Measurements from ENCODE around the gene NELL1.

Gene NELL1

GRCh38 chr11:20661445-20661844, 7.9 kb upstream of the NELL1 start:
- peak; percentile 71 for DNase-seq (ENCODE audit: low read depth, low spot score)
- no peak overlapping the region for H3K4me3 ChIP-seq (ENCODE audit: low read length)

GRCh38 chr11:20661850-20662249, 7.5 kb upstream of the NELL1 start:
- no peak overlapping the region for H3K4me3 ChIP-seq (ENCODE audit: low read length)
- no peak for DNase-seq (ENCODE audit: low read depth, low spot score)

- no peak overlapping the region for H3K4me3 ChIP-seq (ENCODE audit: low read length)
- no peak for DNase-seq (ENCODE audit: low read depth, low spot score)
Measured at GRCh38 chr11:20668131-20668809, 1.1 kb upstream of the NELL1 start.

GRCh38 chr11:20669820-20670684, 666 bp downstream of the NELL1 start:
- H3K4me3 ChIP-seq (ENCODE audit: low read length): no peak overlapping the region; the same call in 1 of the 2 replicates
- no peak for DNase-seq (ENCODE audit: low read depth, low spot score)

- no peak overlapping the region for H3K4me3 ChIP-seq (ENCODE audit: low read length)
Measured at GRCh38 chr11:20670932-20671403, 1.6 kb downstream of the NELL1 start.

GRCh38 chr11:20671856-20672546, 2.6 kb downstream of the NELL1 start:
- no peak for DNase-seq (ENCODE audit: low read depth, low spot score)
- H3K4me3 ChIP-seq (ENCODE audit: low read length): no peak overlapping the region

More at GRCh38 chr11:20670932-20671403, 1.6 kb downstream of the NELL1 start:
- DNase-seq (ENCODE audit: low read depth, low spot score): no peak

GRCh38 chr11:20672575-20672974, 3.2 kb downstream of the NELL1 start:
- no peak for DNase-seq (ENCODE audit: low read depth, low spot score)
- no peak overlapping the region for H3K4me3 ChIP-seq (ENCODE audit: low read length)

- H3K4me3 ChIP-seq (ENCODE audit: low read length): no peak overlapping the region
- DNase-seq (ENCODE audit: low read depth, low spot score): no peak
Measured at GRCh38 chr11:20676658-20677057, 7.3 kb downstream of the NELL1 start.

- no peak overlapping the region for H3K4me3 ChIP-seq (ENCODE audit: low read length)
- DNase-seq (ENCODE audit: low read depth, low spot score): peak; percentile 64
Measured at GRCh38 chr11:20688761-20689160, 19.4 kb downstream of the NELL1 start.

- no peak overlapping the region for H3K4me3 ChIP-seq (ENCODE audit: low read length)
- no peak for DNase-seq (ENCODE audit: low read depth, low spot score)
Measured at GRCh38 chr11:20707876-20708275, 38.5 kb downstream of the NELL1 start.

- H3K4me3 ChIP-seq (ENCODE audit: low read length): no peak overlapping the region
- no peak for DNase-seq (ENCODE audit: low read depth, low spot score)
Measured at GRCh38 chr11:20712912-20713311, 43.5 kb downstream of the NELL1 start.

- H3K4me3 ChIP-seq (ENCODE audit: low read length): no peak overlapping the region
Measured at GRCh38 chr11:20715464-20715863, 46.1 kb downstream of the NELL1 start.

GRCh38 chr11:20715931-20716330, 46.5 kb downstream of the NELL1 start:
- DNase-seq (ENCODE audit: low read depth, low spot score): no peak
- H3K4me3 ChIP-seq (ENCODE audit: low read length): no peak overlapping the region

More at GRCh38 chr11:20715464-20715863, 46.1 kb downstream of the NELL1 start:
- no peak for DNase-seq (ENCODE audit: low read depth, low spot score)

GRCh38 chr11:20719821-20720220, 50.4 kb downstream of the NELL1 start:
- H3K4me3 ChIP-seq (ENCODE audit: low read length): no peak overlapping the region
- DNase-seq (ENCODE audit: low read depth, low spot score): no peak

- H3K4me3 ChIP-seq (ENCODE audit: low read length): no peak overlapping the region
- no peak for DNase-seq (ENCODE audit: low read depth, low spot score)
Measured at GRCh38 chr11:20723366-20723765, 54.0 kb downstream of the NELL1 start.

GRCh38 chr11:20729597-20730105, 60.3 kb downstream of the NELL1 start:
- no peak for DNase-seq (ENCODE audit: low read depth, low spot score)
- no peak overlapping the region for H3K4me3 ChIP-seq (ENCODE audit: low read length)

- no peak overlapping the region for H3K4me3 ChIP-seq (ENCODE audit: low read length)
- DNase-seq (ENCODE audit: low read depth, low spot score): peak; percentile 47
Measured at GRCh38 chr11:20731676-20732215, 62.4 kb downstream of the NELL1 start.

GRCh38 chr11:20739107-20739506, 69.7 kb downstream of the NELL1 start:
- no peak overlapping the region for H3K4me3 ChIP-seq (ENCODE audit: low read length)
- DNase-seq (ENCODE audit: low read depth, low spot score): no peak

- no peak for DNase-seq (ENCODE audit: low read depth, low spot score)
Measured at GRCh38 chr11:20739577-20739976, 70.2 kb downstream of the NELL1 start.

More at GRCh38 chr11:20739577-20739976, 70.2 kb downstream of the NELL1 start:
- no peak overlapping the region for H3K4me3 ChIP-seq (ENCODE audit: low read length)

Measured in Jurkat, Clone E6-1 (cell line).